Skeletal muscle cell (primary cell): Measurements from ENCODE around the gene TRPV5.
A peak's percentile ranks its signal among the peaks of the same experiment; 100 is the strongest.

Experiments used
- DNase-seq: peaks from one replicate; pipeline ENCODE4 v3.0.0-alpha.2; 2010; ENCODE audit warnings: low read depth
- H3K4me3 ChIP-seq: 2 replicates; pipeline ENCODE4 v1.5.1; 2011; ENCODE audit warnings: low read depth, mild to moderate bottlenecking, control low read depth, low read length, moderate library complexity

TRPV5 gene

DNA sequence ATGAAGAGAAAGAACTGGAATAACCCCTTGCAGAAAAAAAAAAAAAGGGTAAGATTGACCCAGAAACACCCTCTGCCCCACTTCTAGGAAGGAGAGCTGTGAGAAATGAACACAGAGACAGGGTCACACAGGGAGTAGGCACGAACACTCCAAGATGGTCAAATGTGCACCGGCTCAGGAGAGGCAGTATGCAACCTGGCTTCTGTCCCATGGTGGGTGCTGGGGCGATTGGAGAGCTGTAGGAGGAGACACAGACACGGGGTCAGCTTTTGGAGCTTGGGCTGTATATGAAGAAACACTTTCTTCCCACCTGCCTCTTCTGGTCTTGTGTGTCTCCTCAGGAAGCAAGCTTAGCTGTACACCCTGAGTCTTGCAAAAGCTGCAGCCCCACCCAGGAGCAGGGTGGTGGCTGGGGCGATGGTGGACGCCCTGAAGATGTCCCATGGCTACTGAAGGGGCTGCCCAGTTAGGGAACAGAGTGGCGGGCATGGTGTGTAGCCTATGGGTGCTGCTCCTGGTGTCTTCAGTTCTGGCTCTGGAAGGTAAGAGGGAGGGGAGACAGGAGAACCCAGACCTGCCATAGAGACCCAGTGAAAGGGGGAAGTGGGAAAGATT is 70.7 kb downstream of the TRPV5 start:
- H3K4me3 ChIP-seq: no peak overlapping the region
- no peak for DNase-seq

DNA sequence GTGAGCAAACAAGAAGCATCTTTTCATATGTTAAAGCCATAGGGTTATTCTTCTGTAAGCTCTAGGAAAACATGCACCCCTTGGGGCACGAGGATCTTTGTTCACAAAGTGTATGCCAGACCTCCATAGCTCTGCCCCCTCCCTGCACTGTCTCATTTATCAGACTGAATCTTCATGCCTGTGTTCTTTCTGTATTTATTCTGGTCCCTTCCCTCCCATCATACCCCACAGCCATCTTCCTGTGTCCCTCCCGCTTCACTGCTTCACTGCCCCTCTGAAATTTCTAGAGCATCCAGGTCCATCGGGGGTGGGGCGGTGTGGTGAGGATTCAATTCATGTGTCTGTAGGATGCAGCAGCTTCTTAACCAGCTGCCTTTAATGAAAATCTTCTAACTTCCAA is 71.2 kb downstream of the TRPV5 start:
- DNase-seq: no peak
- no peak overlapping the region for H3K4me3 ChIP-seq

DNA sequence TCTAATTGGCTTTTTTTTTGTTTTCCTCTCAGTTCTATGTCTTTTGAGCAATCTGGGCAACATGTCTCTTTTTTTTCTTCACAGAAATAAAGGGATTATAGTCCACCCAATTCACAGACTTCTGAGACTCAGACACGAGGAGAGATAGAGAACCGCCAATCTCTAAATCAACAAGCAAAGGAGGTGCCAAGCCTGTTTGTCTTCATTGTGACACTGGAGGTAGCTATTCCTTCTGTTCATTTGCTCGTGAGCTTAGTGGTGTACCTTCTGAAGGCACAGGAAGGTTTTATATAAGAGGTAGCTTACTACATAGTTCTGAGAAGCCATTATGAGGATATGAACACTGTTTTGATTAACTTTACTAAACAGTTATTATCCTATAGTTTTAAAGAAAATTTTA is 72.6 kb downstream of the TRPV5 start:
- H3K4me3 ChIP-seq: no peak overlapping the region
- DNase-seq: no peak

DNA sequence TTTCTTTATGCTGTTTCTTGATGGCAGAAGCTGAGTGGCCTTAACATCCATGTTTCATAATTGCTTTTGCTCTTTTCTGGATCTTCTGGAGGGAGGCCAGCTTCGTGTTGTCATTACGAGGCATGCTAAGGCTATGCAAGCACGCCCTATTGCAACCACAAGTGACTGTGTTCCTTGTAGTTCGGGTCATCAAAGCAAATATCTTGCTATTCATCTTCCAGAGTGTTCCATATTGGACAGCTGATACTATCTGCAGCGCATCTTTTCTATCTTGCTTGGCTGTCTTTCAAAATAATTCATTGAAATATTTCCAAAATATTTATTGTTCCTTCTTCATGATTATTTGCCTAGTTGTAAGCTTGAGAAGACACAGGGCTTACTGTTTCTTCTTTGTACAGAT is 73.7 kb downstream of the TRPV5 start:
- DNase-seq: peak; percentile 55
- no peak overlapping the region for H3K4me3 ChIP-seq

DNA sequence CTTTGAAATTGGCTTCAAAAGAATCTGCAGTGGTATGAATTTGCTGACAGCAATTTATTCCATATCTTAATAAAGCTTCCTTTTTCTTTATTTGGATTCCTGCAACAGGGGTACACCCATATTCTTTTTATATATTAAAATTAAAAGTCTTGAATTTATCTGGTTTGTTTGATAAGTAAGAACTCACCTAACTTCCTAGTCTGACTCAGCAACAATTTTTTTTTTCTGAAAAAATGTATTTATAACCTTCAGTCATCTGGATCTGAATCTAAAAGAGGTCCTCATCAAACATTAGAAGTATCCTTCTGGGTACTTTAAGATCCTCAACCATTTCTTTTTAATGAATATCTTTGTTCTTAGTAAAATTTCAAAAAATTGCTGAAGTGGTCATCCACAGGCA is 74.1 kb downstream of the TRPV5 start:
- no peak for DNase-seq
- no peak overlapping the region for H3K4me3 ChIP-seq
